ENCODE results near the gene MIPOL1.
"Not testable (repeated sequence)": the region's sequence is repeated elsewhere in the genome, so short reads cannot be mapped to it uniquely, and the experiment has no call there.

The MIPOL1 gene

DNA sequence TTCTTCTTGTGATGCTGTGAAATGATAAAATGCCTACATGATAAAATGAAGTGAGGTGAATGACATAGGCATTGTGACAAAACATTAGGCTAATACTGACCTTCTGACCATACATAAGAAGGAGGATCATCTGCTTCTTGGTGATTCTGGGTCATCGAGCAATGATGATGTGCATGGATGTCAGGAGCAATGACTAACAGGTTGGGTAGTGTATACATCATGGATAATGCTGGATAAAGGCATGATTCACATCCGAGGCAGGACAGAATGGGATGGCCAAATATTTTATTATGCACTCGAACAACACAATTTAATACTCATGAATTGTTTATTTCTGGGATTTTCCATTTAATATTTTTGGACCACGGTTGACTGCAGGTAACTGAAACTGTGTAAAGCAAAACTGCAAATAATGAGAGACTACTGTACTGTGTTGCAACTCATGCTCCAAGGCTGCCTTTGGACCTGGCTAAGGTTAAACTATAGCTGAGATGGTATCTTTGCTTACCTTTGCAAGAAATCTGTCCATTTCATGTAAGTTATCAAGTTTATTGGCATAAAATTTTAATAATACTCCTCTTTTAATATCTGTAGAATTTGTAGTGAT, 17.7 kb upstream of the MIPOL1 start:
- no peaks in the 10 kb centered on the region for H3K36me3 Mint-ChIP-seq (ENCODE audit: low read depth)
- peaks cover 6% of the 10 kb centered on the region for H3K9me3 Mint-ChIP-seq
- no peak overlapping the region for H3K4me3 Mint-ChIP-seq
- H3K4me1 Mint-ChIP-seq (ENCODE audit: low read depth) = no peaks in the 10 kb centered on the region
- H3K27me3 Mint-ChIP-seq (ENCODE audit: low read depth) = no peaks in the 10 kb centered on the region
- no peak overlapping the region for H3K27ac Mint-ChIP-seq

DNA sequence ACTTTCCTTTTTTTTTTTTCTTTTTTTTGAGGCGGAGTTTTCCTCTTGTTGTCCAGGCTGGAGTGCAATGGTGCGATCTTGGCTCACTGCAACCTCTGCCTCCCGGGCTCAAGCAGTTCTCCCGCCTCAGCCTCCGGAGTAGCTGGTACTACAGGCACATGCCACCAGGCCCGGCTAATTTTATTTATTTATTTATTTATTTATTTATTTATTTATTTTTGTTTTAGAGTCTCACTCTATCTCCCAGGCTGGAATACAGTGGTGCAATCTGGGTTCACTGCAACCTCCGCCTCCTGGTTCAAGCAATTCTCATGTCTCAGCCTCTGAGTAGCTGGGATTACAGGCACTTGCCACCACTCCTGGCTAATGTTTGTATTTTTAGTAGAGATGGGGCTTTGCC, 16.9 kb upstream of the MIPOL1 start:
- H3K27ac Mint-ChIP-seq; H3K27me3 Mint-ChIP-seq (ENCODE audit: low read depth); H3K4me3 Mint-ChIP-seq; H3K9me3 Mint-ChIP-seq; H3K4me1 Mint-ChIP-seq (ENCODE audit: low read depth); H3K36me3 Mint-ChIP-seq (ENCODE audit: low read depth): not testable (repeated sequence)

DNA sequence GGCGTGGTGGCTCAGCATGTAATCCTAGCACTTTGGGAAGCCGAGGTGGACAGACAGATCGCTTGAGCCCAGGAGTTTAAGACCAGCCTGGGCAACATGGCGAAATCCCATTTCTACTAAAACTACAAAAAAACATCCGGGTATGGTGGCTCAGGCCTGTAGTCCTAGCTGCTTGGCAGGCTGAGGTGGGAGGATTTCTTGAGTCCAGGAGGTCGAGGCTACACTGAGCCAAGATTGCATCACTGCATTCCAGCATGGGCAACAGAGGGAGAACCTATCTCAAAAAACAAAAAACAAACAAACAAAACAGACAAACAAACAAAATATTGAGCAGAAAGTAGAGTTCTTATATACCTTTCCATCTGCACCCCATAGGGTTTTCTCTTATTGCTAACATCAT, 16.3 kb upstream of the MIPOL1 start:
- no peak overlapping the region for H3K27ac Mint-ChIP-seq
- H3K9me3 Mint-ChIP-seq = peaks cover 6% of the 10 kb centered on the region
- no peaks in the 10 kb centered on the region for H3K36me3 Mint-ChIP-seq (ENCODE audit: low read depth)
- no peaks in the 10 kb centered on the region for H3K27me3 Mint-ChIP-seq (ENCODE audit: low read depth)
- H3K4me3 Mint-ChIP-seq = no peak overlapping the region
- no peaks in the 10 kb centered on the region for H3K4me1 Mint-ChIP-seq (ENCODE audit: low read depth)

DNA sequence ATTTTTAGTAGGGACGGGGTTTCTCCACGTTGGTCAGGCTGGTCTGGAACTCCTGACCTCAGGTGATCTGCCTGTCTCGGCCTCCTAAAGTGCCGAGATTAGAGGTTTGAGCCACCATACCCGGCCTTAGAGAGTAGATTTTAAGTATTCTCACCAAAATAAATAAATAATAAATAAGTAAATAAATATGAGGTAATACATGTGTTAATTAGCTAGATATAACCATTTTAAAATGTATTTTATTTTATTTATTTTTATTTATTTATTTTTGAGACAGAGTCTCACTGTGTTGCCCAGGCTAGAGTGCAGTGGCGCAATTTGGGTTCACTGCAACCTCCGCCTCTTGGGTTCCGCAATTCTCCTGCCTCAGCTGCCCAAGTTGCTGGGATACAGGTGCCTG, 13.2 kb upstream of the MIPOL1 start:
- H3K36me3 Mint-ChIP-seq (ENCODE audit: low read depth); H3K27me3 Mint-ChIP-seq (ENCODE audit: low read depth); H3K4me3 Mint-ChIP-seq; H3K27ac Mint-ChIP-seq; H3K9me3 Mint-ChIP-seq; H3K4me1 Mint-ChIP-seq (ENCODE audit: low read depth): not testable (repeated sequence)

DNA sequence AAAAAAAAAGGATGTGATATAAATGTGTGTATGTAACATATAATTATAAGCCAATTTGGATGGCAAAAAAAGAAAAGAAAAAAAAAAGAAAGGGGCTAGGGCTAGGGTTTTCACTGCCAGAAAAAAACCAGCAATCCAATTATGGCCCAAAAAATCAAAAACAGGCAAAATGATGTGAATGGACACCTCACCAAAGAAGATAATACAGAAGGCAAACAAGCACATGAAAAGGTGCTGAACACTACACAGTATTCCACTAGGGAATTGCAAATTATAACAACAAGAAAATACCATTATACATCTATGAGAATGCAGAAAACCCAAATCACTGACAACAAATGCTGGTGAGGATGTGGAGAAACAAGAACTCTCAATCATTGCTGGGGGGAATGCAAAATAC, 12.1 kb upstream of the MIPOL1 start:
- Mint-ChIP-seq H3K27me3 (ENCODE audit: low read depth) (no peaks in the 10 kb centered on the region), H3K4me1 (ENCODE audit: low read depth) (no peaks in the 10 kb centered on the region), H3K27ac (no peak overlapping the region), H3K36me3 (ENCODE audit: low read depth) (no peaks in the 10 kb centered on the region), H3K9me3 (peaks cover 7% of the 10 kb centered on the region), H3K4me3 (no peak overlapping the region)

DNA sequence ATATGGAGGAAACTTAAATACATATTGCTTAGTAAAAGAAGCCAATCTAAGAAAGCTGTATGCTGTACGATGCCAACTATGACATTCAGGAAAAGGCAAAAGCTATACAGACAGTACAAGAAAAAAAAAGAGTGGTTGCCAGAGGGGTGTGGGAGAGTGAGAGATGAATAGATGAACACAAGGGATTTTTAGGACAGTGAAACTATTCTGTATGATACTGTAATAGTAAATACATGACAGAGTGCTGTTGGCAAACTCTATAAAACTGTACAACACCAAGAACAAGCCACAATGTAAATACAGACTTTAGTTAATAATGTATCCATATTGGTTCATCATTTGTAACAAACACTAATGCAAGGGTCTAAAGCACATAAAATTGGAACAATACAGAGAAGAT, 10.9 kb upstream of the MIPOL1 start:
- Mint-ChIP-seq H3K9me3 (peaks cover 10% of the 10 kb centered on the region), H3K4me3 (no peak overlapping the region), H3K36me3 (ENCODE audit: low read depth) (no peaks in the 10 kb centered on the region), H3K27ac (no peak overlapping the region), H3K4me1 (ENCODE audit: low read depth) (no peaks in the 10 kb centered on the region), H3K27me3 (ENCODE audit: low read depth) (no peaks in the 10 kb centered on the region)

DNA sequence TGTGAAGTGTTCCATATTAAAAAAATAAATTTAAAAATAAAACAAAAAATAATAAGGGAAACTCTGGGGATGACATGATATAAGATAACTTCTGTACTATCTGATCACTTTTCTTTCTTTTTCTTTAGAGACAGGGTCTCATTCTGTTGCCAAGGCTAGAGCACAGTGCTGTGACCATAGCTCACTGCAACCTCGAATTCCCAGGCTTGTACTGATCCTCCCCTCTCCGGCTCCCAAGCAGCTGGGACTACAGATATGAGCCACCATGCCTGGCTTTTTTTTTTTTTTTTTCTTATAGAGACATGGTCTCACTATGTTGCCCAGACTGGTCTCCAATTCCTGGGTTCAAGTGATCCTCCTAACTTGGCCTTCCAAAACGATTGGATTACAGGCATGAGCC, 10.4 kb upstream of the MIPOL1 start:
- no peak overlapping the region for H3K27ac Mint-ChIP-seq
- H3K27me3 Mint-ChIP-seq (ENCODE audit: low read depth) = no peaks in the 10 kb centered on the region
- H3K9me3 Mint-ChIP-seq = peaks cover 6% of the 10 kb centered on the region
- H3K4me3 Mint-ChIP-seq = no peak overlapping the region
- H3K4me1 Mint-ChIP-seq (ENCODE audit: low read depth) = no peaks in the 10 kb centered on the region
- H3K36me3 Mint-ChIP-seq (ENCODE audit: low read depth) = no peaks in the 10 kb centered on the region

DNA sequence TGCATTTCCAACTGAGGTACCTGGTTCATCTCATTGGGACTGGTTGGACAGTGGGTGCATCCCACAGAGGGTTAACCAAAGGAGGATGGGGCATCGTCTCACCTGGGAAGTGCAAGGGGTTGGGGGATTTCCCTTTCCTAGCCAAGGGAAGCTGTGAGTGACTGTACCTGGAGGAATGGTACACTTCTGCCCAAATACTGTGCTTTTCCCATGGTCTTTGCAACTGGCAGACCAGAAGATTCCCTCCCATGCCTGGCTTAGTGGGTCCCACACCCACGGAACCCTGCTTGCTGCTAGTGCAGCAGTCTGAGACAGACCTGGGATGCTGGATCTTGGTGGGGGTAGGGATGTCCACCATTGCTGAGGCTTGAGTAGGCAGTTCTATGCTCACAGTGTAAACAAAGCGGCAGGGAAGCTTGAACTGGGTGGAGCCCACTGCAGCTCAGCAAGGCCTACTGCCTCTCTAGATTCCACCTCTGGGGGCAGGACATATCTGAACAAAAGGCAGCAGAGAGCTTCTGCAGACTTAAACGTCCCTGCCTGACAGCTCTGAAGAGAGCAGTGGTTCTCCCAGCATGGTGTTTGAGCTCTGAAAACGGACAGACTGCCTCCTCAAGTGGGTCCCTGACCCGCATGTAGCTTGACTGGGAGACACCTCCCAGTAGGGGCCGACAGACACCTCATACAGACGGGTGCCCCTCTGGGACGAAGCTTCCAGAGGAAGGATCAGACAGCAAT, 9.7 kb upstream of the MIPOL1 start:
- not testable (repeated sequence) for H3K4me1 Mint-ChIP-seq (ENCODE audit: low read depth); H3K36me3 Mint-ChIP-seq (ENCODE audit: low read depth); H3K9me3 Mint-ChIP-seq; H3K4me3 Mint-ChIP-seq; H3K27ac Mint-ChIP-seq; H3K27me3 Mint-ChIP-seq (ENCODE audit: low read depth)

DNA sequence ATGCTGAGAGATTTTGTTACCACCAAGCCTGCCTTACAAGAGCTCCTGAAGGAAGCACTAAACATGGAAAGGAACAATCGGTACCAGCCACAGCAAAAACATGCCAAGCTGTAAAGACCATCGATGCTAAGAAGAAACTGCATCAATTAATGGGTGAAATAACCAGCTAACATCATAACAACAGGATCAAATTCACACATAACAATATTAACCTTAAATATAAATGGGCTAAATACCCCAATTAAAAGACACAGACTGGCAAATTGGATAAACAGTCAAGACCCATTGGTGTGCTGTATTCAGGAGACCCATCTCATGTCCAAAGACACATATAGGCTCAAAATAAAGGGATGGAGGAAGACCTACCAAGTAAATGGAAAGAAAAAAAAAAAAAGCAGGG, 8.0 kb upstream of the MIPOL1 start:
- not testable (repeated sequence) for H3K4me1 Mint-ChIP-seq (ENCODE audit: low read depth); H3K36me3 Mint-ChIP-seq (ENCODE audit: low read depth); H3K9me3 Mint-ChIP-seq; H3K27me3 Mint-ChIP-seq (ENCODE audit: low read depth); H3K4me3 Mint-ChIP-seq; H3K27ac Mint-ChIP-seq

DNA sequence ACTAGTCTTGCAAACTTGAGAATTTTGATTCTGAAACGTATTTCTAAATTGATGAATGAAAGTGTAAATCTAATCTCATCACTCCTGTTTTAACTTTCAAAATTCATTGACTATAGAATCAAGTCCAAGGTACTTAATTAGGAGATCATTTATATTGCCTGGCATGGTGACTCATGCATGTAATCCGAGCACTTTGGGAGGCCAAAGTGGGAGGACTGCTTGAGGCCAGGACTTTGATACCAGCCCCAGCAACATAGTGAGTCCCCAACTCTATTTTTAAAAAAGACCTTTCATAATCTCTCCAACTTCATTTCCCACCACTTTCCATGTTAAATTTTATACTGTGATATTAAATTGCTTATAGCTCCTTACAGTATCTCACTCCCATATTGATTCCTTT, 3.0 kb upstream of the MIPOL1 start:
- Mint-ChIP-seq H3K36me3 (ENCODE audit: low read depth) (no peaks in the 10 kb centered on the region), H3K27me3 (ENCODE audit: low read depth) (peaks cover 20% of the 10 kb centered on the region), H3K4me1 (ENCODE audit: low read depth) (peaks cover 5% of the 10 kb centered on the region), H3K9me3 (peaks cover 12% of the 10 kb centered on the region), H3K4me3 (no peak overlapping the region), H3K27ac (no peak overlapping the region)

DNA sequence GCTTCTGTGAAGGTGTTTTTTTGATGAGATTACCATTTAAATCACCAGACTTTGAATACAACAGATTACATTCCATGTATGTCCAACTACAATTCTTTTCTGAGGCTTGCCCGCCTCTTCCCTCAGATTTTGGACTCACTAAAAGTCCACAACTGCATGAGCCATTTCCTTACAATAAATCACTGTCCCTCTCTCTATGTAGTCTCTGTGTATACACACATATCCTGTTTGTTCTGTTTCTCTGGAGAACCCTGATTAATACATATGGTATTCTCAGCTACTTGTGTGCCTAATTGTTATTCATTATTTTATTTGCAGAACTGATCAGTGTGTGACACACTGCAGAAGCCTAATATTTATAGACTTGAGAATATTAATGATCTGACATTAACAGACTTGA, 2.4 kb upstream of the MIPOL1 start:
- no peak overlapping the region for H3K4me3 Mint-ChIP-seq
- peaks cover 5% of the 10 kb centered on the region for H3K4me1 Mint-ChIP-seq (ENCODE audit: low read depth)
- H3K27ac Mint-ChIP-seq = no peak overlapping the region
- peaks cover 20% of the 10 kb centered on the region for H3K27me3 Mint-ChIP-seq (ENCODE audit: low read depth)
- no peaks in the 10 kb centered on the region for H3K36me3 Mint-ChIP-seq (ENCODE audit: low read depth)
- H3K9me3 Mint-ChIP-seq = peaks cover 12% of the 10 kb centered on the region

DNA sequence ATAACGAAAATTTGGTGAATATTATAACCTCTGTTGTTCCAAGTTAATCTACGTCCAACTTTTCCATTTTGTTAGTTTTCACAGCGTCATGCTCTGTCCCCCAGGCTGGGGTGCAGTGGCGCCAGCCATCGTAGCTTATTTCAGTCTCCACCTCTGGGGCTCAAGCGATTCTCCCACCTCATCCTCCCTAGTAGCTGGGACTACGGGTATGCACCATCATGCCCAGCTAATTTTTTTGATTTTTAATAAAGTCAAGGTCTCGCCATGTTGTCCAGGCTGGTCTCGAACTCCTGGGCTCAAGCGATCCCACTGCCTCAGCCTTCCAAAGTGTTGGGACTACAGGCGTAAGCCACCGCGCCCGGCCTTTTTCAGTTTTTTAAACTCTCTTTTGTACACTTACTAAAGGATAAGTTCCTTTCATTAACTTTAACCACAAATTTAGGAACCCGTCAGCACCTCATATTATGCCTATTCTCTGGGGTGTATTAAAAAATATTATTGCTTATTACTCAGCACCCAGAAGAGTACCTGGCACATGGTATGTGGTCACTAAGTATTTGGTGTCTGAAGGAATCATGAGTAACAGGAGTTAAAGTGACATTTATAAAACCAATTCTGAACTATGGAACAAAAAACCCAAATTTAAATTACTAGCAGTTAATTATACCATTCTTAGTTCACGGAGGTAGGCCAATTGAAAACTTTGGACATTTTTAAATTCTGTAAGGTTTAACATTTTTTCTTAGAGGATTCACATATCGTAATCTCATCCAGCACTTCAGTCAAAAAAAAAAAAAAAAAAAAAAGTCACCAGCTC, 925 bp upstream of the MIPOL1 start:
- Mint-ChIP-seq H3K27me3 (ENCODE audit: low read depth) (peaks cover 20% of the 10 kb centered on the region), H3K9me3 (peaks cover 7% of the 10 kb centered on the region), H3K4me3 (peak overlapping the region; percentile 64), H3K27ac (no peak overlapping the region), H3K36me3 (ENCODE audit: low read depth) (no peaks in the 10 kb centered on the region), H3K4me1 (ENCODE audit: low read depth) (peaks cover 5% of the 10 kb centered on the region)

DNA sequence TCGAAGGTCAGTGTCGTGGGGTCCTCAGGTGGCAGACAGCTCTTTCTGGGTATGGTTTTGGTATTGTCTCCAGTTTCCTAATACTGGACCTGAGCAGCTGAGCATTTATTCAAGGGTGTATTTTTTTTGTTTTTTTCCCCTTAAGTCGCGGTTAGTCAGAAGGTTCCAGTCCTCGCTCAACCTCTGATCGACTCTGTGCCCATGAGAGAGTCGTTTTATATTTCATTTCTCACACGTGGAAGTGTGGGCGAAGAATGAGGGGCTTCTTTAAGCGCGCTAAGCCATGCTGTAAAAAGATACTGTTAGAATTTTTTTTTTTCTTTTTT, 499 bp downstream of the MIPOL1 start:
- Mint-ChIP-seq H3K36me3 (ENCODE audit: low read depth) (no peaks in the 10 kb centered on the region), H3K4me3 (no peak overlapping the region), H3K27ac (no peak overlapping the region), H3K4me1 (ENCODE audit: low read depth) (peaks cover 5% of the 10 kb centered on the region), H3K27me3 (ENCODE audit: low read depth) (peaks cover 20% of the 10 kb centered on the region), H3K9me3 (peaks cover 7% of the 10 kb centered on the region)

DNA sequence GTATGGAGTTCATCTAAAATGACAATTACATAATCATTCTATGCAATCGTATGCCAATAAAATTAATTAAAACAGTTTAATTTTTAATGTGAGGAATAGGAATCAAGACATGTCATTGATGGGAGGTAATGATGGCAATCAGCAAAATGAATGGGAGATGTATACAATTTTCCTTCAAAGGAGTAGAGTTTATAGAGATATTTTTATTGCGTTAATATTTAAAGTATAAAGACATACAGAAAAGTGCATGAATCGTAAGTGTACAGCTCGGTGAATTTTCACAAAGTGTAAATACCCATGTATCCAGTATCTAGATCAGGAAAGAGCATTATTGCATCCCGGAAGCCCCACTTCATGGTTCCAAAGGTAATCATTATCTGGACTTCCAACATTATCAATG, 1.2 kb downstream of the MIPOL1 start:
- Mint-ChIP-seq H3K4me3 (no peak overlapping the region), H3K4me1 (ENCODE audit: low read depth) (peaks cover 5% of the 10 kb centered on the region), H3K27me3 (ENCODE audit: low read depth) (peaks cover 20% of the 10 kb centered on the region), H3K27ac (no peak overlapping the region), H3K36me3 (ENCODE audit: low read depth) (no peaks in the 10 kb centered on the region), H3K9me3 (peaks cover 7% of the 10 kb centered on the region)

DNA sequence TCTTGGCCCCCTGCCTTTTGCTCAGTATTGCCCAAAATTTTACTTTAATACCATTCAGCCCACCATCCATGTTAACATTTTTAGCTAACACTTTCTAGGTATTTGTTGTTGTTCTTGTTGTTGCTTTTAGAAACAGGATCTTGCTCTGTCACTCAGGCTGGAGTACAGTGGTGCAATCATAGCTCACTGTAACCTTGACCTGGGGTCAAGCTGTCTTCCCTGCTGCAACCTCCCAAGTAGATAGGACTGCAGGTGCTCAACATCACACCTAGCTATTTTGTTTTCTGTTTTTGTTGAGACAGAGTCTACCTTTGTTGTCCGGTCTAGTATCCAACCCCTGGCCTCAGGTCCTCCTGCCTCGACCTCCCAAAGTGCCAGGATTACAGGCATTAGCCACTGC, 4.0 kb downstream of the MIPOL1 start:
- peaks cover under 1% of the 10 kb centered on the region for H3K9me3 Mint-ChIP-seq
- no peaks in the 10 kb centered on the region for H3K36me3 Mint-ChIP-seq (ENCODE audit: low read depth)
- H3K4me3 Mint-ChIP-seq = no peak overlapping the region
- H3K4me1 Mint-ChIP-seq (ENCODE audit: low read depth) = peaks cover 5% of the 10 kb centered on the region
- H3K27me3 Mint-ChIP-seq (ENCODE audit: low read depth) = peaks cover 20% of the 10 kb centered on the region
- H3K27ac Mint-ChIP-seq = no peak overlapping the region
